SHP77 treated with DMSO at 0.1 percent for 48 hours (cell line): ENCODE data around the gene DIAPH3.

Source experiments
- DNase-seq: peaks from one replicate; lab custom pipeline; 2025; lab: John Stamatoyannopoulos, UW

The DIAPH3 gene

GRCh38 chr13:59677966-59678814 is 485.5 kb downstream of the DIAPH3 start:
- DNase-seq = peak; percentile 2

- no peak for DNase-seq
Measured at GRCh38 chr13:59677430-59677829, 486.3 kb downstream of the DIAPH3 start.

GRCh38 chr13:59674616-59675015 is 489.1 kb downstream of the DIAPH3 start:
- DNase-seq = no peak

- no peak for DNase-seq
Measured at GRCh38 chr13:59673286-59673685, 490.4 kb downstream of the DIAPH3 start.

- DNase-seq = no peak
Measured at GRCh38 chr13:59672445-59672844, 491.3 kb downstream of the DIAPH3 start.

GRCh38 chr13:59671881-59672280 is 491.8 kb downstream of the DIAPH3 start:
- DNase-seq = no peak

GRCh38 chr13:59666504-59666903 is 497.2 kb downstream of the DIAPH3 start:
- DNase-seq = no peak

- no peak for DNase-seq
Measured at GRCh38 chr13:59665732-59666131, 498.0 kb downstream of the DIAPH3 start.

GRCh38 chr13:59665184-59665583 is 498.5 kb downstream of the DIAPH3 start:
- DNase-seq = no peak

GRCh38 chr13:59664586-59664985 is 499.1 kb downstream of the DIAPH3 start:
- no peak for DNase-seq

- no peak for DNase-seq
Measured at GRCh38 chr13:59663707-59664106, 500.0 kb downstream of the DIAPH3 start.

GRCh38 chr13:59660582-59660981 is 503.1 kb downstream of the DIAPH3 start:
- DNase-seq = no peak

- DNase-seq = no peak
Measured at GRCh38 chr13:59659981-59660380, 503.7 kb downstream of the DIAPH3 start.

- no peak for DNase-seq
Measured at GRCh38 chr13:59658738-59659330, 504.9 kb downstream of the DIAPH3 start.

GRCh38 chr13:59658027-59658737 is 505.5 kb downstream of the DIAPH3 start:
- no peak for DNase-seq

GRCh38 chr13:59653916-59654315 is 509.8 kb downstream of the DIAPH3 start:
- DNase-seq = no peak

GRCh38 chr13:59651479-59651878 is 512.2 kb downstream of the DIAPH3 start:
- DNase-seq = no peak

GRCh38 chr13:59643906-59644626 is 519.7 kb downstream of the DIAPH3 start:
- no peak for DNase-seq

GRCh38 chr13:59643364-59643841 is 520.3 kb downstream of the DIAPH3 start:
- DNase-seq = no peak

GRCh38 chr13:59641817-59642216 is 521.9 kb downstream of the DIAPH3 start:
- DNase-seq = no peak

- no peak for DNase-seq
Measured at GRCh38 chr13:59641261-59641660, 522.5 kb downstream of the DIAPH3 start.

- no peak for DNase-seq
Measured at GRCh38 chr13:59638404-59638803, 525.3 kb downstream of the DIAPH3 start.
